Amniotic stem cell (primary cell): Measurements from ENCODE around the gene ZP1.
"Not testable (repeated sequence)": the region's sequence is repeated elsewhere in the genome, so short reads cannot be mapped to it uniquely, and the experiment has no call there.

ENCODE experiments used
- DNase-seq: peaks from one replicate; lab custom pipeline; 2025; lab: John Stamatoyannopoulos, UW

Gene ZP1

DNA sequence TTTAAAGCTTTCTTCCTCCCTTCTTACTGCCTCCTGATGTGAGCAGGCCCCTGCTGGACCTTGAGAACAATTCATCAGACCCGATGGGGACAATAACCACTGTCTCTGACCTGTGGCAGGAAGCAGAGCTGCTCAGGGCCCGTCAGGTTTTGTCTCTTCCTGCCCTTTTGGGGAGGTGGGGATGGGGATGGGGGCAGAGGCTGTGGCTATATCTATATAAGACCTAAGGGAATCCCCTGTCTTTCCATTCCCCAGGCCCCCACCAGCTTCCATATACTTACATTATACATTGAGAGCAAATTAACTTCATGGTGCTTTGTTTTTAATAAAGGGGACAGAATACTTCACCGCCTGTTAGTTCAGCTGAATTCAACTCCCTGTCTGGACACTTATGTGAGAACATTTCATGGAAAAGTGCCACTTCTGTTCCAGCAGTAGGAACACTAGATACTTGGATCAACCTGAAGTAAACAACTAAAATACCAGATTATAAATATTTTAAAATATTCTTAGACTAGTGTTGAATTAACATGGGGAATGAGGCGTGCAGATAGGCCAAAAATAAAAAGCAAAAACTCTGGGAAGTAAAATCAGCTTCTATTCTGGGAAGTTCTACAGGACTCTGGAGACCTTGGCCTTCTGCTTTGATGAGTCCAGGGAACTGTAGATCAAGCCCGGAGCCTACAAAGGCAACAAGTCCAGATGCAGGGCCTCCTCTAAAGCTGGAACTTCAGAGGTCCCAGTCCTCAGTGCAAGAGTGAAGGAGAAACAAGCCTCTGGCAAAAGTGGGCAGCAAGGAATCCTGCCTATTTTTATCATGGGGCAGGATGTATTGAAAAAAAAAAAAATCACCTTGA is 11.1 kb downstream of the ZP1 start:
- DNase-seq, result no peak

GRCh38 chr11:60879104-60879503 is 11.8 kb downstream of the ZP1 start:
- DNase-seq, result no peak

GRCh38 chr11:60879971-60880588 is 12.7 kb downstream of the ZP1 start:
- no peak for DNase-seq

- DNase-seq, result no peak
Measured at GRCh38 chr11:60880643-60881282, 13.4 kb downstream of the ZP1 start.

DNA sequence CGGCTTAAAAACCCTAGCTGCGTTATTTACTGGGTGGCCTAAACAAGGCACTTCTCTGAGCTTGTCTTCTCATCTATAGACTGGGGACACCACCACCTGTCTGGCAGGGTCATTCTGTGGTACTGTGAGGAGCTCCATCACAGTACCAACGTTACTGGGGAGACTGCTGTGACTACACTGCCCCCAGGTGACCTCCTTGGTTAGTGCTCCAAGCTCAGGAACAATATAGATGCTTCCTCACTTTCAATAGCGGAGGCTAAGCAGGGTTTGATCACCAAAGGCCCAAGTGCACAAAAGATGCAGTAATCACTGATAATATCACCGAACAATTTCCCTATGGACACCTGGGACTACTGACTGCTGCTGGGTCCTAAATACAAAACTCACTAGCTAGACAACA is 20.2 kb downstream of the ZP1 start:
- no peak for DNase-seq

DNA sequence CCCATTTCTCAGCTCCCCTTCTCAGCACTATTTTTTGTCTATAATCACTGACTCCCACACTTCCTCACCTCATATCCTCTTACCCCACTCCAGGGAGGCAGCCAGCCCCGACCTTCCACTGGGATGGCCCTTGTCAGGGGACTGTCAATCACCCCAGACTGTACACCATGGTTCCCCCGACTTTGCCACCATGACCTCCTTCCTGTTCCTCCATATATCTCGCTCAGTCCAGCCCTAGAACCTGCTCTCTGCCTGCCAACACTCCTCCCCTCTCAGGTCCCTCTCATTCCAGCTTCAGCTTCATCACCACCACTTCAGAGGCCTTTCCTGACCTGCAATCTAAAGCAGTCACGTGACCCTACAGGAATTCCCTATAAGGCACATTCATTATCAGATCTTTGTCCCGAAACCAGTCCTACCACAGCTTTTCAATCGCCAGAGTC is 22.5 kb downstream of the ZP1 start:
- DNase-seq, result no peak

GRCh38 chr11:60890696-60891095 is 23.4 kb downstream of the ZP1 start:
- DNase-seq, result no peak

- no peak for DNase-seq
Measured at GRCh38 chr11:60891103-60891741, 23.9 kb downstream of the ZP1 start.

DNA sequence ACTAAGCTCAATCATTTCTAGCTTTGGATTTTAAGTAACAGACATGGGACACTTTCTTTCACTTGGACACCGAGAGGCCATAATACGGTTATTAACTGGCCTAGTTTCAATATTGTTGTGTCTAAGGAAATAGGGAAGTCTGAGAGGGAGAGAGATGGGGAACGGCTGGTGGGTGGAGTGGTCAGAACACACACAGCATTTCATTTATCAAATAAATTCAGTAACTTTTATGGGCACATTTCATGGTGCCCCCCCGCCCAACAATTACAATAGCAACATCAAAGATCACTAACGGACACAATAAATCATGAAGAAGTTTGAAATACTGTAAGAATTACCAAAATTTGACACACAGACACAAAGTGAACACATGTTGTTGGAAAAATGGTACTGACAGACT is 28.3 kb downstream of the ZP1 start:
- no peak for DNase-seq

- no peak for DNase-seq
Measured at GRCh38 chr11:60897496-60897895, 30.2 kb downstream of the ZP1 start.

DNA sequence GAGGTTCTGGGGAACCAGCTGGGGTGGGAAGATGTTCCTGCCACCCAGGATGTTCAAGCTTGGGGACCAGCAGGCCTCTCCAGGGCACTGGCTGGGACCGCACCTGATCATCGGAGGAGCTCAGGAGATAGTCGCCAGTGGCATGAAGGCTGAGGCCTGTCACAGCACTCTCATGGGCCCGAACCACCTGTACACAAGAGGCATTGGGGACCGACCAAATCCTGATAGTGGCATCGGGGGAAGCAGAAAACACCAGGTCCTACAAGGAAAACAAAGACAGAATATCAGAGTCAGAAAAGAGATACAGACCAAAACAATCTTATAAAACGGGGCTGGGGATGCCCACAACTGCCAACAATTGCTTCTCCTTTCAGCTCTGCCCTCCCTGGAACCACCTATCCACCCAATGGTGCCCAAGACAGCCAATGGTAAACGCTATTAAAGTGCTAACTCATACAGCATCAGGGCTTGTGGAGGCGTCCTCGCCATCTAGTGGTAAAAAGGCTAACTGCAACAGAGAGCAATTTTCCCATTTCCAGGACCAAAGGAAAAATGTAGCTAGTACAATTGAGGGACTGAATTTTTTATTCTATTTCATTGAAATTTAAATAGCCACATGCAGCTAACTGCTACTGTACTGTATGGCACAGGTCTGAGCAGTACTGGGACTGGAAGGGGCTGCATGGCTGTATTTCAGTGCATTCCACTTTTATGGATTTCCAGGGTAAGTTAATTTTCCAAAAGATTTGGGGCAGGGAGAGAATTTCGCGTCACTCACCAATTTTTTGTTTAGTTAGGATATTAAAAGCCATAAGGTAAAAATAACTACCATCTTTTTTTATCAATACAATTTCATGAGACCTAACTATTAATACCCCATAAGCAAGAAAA is 31.9 kb downstream of the ZP1 start:
- peak; percentile 22 for DNase-seq

DNA sequence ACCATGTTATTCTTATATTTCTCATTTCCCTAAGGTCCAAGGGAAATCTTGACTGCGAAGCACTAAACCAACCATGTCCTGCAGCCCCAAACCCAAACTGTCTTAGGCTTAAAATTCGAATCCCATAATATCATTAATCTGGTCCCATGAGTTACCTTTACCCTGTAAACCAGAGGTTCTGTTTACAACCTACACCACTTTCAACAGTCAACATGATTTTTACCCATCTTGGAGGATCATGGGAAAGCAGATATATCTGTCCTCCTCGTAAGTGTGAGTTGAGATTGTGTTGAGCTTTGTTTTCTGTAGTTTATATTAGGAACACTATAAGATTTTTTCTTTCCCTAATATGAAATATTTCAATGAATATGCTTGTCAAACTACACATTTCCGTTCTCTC is 32.6 kb downstream of the ZP1 start:
- no peak for DNase-seq

DNA sequence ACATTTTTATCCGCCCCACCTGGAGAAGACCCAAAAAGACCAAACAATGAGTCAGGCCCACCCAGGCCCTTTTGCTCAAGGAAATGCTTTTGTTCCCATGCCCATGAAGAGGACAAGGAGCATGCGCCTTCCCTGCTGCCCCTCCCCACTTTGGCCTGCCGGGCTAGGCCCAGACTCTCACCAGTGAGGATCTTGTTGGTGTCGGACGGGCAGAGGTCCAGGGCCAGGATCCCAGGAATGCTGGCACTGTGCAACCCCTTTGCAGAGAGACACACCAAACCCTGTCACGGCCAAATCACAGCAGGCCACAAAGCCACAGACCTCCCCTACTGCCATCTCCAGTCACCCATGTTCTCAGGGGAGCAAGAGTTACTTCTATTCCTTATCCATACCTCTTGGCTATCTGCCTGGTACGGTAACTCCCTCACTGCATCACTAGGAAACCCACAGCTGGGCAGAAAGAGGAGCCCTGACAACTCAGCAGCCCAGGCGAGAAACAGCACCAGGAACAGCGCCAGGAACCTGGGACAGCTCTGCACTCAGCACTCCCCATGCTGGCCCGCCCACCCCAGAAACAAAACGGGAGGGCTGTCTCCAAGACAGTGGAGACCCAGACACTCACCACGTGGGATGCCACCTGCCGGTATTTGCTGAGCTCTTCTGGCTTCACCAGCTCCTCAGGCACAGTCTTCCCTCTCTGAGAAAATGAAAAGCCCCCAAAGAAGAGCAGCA is 33.5 kb downstream of the ZP1 start:
- DNase-seq, result no peak

GRCh38 chr11:60902625-60903024 is 35.3 kb downstream of the ZP1 start:
- DNase-seq, result no peak

GRCh38 chr11:60905047-60905446 is 37.7 kb downstream of the ZP1 start:
- DNase-seq, result no peak

DNA sequence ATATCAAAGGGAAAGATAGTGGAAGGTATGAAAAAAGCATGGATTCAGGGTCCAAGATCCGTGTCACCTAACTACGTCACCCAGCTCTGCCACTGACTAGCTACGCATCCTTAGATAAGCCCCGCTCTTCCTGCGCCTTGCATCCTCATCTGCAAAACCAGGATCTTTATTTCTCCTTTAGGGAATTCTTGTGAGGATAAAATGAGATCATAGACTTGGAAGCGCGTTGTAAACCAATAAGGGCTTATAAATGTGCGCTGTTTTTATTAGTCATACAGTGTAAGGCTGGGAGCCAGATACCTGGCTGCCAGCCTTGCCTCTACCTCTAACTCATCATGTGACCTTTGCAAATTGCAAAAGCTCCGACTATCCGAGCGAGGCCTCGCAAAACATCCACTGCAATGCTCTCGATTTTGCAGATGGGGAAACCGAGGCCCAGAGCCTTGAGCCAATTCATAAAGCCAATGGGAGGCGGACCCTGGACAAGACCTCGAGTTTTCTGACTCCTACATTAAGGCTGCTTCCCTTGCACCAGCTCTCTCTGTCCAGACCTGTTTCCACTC is 38.3 kb downstream of the ZP1 start:
- DNase-seq, result no peak

- peak; percentile 97 for DNase-seq
Measured at GRCh38 chr11:60906132-60906972, 39.0 kb downstream of the ZP1 start, which contains the start of gene PRPF19. TSS of gene PRPF19 (minus strand) at chr11:60906585. CDS start at chr11:60906382, 203 bp downstream.

DNA sequence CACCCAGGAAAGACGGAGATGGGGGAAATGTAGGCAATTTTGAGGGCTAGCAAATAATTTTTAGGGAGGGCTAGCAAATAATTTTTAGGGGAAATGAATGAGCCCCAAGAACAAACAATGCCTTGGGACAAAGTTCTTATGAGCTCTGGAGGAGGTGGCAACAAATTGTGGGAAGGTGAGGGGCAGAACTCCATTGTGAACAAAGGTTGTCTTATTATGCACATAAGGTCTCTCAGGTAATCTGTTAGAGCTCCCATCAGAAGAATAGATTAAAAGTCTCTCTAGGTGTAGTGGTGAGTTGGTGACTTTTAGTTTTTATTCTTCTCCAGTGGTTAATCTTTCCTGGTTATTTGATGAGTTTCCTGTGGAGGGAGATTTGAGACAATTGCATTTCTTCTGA is 41.5 kb downstream of the ZP1 start:
- DNase-seq, result no peak

DNA sequence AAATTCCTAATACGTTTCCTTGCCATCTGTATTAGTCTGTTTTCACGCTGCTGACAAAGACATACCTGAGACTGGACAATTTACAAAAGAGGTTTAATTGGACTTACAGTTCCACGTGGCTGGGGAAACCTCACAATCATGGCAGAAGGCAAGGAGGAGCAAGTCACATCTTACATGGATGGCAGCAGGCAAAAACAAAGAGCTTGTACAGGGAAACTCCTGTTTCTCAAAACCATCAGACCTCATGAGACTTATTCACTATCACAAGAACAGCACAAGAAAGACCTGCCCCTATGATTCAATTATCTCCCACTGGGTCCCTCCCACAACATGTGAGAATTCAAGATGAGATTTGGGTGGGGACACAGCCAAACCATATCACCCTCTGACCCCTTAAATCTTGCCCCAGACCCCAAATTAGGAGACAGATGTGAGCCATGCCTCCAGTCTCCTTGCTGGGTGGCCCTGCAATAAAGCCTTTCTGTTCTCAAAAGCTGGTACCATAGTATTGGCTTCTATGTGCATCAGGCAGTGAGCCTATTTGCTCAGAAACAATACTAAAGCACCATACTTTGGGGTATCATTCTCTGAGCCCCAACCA is 42.4 kb downstream of the ZP1 start:
- not testable (repeated sequence) for DNase-seq
